Epidermal melanocyte (primary cell): ENCODE results near the gene SSUH2.
"Not testable (repeated sequence)": the region's sequence is repeated elsewhere in the genome, so short reads cannot be mapped to it uniquely, and the experiment has no call there.

Source experiments
- DNase-seq: peaks from one replicate; pipeline ENCODE4 v3.0.0; 2011; ENCODE audit warnings: low spot score; ENCODE audit not compliant: insufficient read length

Gene SSUH2

DNA sequence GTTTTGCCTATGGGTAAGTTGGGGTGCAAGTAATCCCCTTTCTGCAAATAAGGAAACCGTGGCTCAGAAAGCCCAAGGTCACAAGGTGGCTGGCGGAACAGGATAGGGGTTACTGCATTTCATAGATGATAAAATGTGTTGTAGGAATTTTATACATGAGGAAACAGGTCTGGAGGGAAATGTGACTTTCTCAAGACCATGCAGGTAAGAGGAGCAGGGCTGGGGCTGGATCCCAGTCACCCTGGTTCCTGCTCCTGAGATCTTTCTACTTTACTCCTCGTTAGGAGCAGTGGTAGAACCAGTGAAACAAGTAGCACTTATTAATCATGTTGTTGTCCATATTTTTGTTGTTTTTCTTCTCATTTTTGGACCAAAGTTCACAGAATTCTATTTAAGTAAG is 63.2 kb downstream of the SSUH2 start:
- no peak for DNase-seq

DNA sequence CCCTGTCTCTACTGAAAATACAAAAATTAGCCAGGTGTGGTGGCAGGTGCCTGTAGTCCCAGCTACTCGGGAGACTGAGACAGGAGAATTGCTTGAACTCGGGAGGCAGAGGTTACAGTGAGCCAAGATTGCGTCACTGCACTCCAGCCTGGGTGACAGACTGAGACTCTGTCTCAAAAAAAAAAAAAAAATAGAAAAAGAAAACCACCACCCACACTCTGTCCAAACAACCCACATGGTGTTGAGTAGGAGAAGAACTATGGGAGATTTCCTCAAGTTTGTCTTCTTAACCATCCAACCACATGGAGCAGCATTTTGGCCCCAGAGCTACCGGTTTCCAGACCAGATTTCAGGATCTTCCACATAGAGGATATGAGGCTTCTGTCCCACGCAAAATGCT is 64.2 kb downstream of the SSUH2 start:
- DNase-seq: not testable (repeated sequence)

DNA sequence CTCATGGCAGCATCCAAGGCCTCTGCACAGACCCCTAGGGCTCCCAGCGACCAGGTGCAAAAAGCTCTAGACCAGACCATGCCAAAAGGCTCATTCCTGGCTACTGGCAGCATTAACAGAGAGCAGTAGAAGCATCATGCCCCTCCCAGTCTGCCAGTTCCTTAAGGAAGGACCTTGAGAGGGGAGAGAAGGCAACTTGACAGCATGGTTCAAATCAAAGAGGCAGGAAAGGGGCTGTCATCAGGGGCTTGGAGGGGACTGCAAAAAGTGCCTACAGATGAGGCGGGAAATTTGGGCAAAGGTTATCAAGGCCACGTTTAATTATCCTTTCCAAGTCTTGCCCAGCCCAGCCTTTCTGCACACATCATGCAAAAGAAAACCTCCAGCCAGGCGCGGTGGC is 64.7 kb downstream of the SSUH2 start:
- no peak for DNase-seq

DNA sequence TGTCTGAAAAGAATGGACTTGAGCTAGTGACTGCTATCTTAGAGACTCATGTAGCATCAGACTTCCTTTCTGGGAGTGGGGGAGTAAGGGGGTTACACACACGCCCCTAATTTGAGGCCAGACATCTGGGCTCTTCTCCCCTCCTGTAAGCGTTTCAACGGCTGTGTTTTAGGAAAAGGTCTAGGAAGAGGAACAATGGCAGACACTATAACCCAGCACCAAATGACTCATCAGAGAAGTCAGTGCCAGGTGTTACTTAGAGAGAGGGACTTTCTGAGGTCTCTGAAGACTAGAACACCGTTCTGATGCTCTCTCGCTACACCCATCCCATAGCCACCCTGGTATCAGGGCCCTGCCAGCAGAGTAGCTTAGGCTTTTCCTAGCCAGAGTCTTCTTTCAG is 65.5 kb downstream of the SSUH2 start:
- DNase-seq: no peak

DNA sequence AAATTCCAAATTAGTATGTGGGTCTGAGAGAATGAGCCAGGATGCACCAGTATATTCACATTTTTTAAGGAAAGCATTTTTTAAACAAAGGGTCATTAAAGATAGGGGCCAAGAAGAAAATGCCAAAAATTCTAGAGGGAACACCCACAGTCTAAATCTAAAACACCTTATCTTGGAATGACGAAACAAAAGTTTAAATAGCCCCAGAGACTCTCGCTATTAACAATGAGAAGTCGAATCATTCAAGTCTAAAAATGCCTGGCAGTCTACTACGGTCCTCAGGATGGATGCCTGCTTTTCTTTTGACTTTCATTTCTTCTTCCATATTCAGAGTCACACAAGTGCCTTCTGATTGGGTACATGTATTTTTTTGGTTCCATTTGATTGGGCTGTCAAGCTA is 66.3 kb downstream of the SSUH2 start:
- DNase-seq: no peak

DNA sequence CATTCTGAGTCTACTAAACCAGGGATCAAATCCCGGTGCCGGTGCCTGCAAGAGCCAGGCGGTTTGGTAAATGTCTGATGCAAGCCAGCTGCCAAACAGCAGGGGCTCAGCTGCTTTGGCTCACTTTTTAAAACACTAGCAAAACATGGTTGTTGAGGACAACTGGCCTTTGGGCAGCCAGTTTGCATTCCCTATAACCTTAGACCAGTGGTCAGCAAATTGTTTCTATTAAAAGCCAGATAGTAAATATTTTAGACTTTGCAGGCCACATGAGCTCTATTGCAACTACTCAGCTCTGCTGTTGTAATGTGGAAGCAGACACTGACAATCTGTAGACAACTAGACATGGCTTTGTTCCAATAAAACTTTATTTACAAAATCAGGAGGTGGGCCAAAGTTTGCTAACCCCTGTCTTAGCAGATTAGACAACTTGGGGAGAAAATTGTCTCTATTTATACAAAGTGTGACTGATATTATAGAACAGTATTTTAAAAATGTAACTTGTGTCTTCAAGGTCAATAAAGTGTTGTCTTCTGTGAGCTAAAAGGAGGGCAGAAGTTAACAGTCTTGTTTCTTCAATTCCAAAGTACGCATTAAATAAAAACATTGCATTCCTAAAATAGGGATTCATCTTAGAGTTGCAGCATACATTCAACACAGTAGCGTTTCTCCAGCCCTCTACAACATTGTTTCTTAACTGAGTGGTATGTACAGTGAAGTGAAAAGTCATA is 67.6 kb downstream of the SSUH2 start:
- DNase-seq: no peak

DNA sequence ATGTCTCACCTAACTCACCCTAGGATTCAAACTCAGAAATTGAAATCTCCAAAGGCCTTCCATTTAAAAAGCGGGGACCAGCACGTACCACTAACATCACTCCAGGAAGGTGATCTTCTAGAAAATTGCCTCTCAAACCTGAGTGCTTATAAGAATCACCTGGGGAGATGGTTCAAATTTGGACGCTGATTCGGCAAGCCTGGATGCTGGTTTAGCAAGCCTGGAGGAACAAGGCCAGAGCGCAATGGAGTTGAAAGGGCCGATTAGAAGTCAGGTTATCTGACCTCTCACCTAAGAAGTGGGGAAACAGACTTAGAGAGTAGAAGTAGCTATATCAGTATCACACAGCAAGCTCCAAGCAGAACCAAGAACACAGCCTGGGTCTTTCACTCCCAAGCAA is 68.2 kb downstream of the SSUH2 start:
- no peak for DNase-seq

DNA sequence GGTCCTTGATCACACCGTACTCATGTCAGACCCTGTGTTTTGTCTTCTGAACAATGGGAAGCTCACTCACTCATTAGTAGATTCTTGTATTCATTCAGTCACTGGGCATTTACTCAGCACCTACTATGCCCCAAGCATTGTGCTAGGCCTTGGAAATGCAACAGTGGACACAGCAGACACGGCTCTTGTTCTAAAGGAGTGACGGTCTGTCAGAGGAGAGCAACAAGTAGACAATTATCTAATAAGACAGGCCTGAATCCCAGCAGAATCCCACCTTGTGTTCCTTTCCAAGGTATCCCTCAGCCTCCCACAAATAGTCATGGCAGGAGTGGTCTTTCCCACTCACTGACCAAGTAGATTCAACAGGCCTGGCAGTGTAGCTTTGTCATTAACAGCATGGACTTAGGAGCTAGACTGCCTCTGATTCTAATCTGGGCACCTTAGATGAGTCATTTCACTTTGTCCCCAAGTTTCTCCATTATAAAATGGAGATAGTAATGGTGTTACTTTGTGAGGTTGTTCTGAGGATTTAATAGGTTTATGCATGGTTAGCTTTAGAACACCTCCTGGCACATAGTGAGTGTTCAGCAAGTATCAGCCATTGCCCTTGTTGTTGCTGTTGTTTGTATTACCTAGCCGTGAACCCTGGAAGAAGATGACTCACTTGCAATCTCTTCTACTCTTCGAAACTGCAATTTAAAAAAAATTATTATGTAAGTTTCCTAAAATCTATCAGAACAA is 69.1 kb downstream of the SSUH2 start:
- DNase-seq: no peak

DNA sequence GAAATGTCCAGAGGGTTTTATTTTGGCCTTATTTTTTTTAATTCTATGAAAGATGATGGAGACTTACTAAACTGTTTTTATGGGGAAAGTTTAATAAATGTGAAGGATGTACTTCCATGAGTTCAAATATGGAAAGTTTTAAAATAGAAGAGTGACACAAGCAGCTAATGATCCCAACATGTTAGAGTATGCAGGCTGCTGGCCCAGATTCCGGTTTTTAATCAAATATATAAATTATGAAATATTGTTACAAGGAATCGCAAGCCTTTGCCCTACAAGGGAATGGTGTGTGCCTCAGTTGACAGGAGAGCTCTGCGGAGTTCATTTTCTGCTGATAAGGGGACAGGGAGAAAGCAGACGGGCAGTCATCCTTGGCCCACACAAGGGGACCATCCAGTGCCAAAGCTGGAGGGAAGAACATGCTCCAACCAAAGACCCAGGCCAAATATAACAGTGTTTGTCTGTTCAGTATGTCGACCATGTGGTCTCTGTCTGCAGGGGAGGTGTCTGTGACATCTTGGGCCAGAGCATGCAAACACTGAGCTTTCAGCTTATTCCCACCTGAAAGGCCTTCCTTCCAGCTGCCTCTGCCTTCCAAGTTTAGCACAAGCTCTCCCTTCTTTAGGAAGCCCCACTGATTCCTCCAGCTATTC is 69.8 kb downstream of the SSUH2 start:
- DNase-seq: no peak

DNA sequence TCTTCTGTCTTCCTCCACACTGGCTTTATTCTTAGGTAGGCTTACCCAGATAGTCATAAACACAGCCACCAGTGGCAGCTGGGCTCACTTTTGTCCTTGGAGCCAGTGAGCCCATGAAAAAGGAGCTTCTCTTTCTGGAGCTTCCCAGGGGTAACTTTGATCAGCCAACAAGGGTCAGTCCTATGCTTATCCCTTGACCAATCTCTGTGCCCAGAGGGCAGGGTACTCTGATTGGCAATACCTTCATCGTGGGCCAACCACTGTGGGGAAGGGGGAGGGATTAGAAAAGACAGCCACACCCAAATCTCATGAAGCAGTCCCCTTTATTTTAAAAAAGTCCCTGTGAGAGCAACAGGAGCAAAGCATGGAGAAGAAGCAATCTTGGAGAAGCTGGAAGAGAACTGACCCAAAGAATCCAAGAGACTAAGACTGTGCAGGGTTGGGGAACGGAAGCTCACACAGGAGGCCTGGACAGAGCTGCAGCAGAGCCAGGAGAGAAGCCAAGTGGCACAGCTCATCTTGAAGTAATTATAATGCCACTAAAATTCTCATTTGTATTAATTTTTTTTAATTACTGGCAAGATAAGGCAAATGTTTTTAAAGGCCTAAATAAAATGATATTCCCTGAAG is 70.4 kb downstream of the SSUH2 start:
- no peak for DNase-seq

DNA sequence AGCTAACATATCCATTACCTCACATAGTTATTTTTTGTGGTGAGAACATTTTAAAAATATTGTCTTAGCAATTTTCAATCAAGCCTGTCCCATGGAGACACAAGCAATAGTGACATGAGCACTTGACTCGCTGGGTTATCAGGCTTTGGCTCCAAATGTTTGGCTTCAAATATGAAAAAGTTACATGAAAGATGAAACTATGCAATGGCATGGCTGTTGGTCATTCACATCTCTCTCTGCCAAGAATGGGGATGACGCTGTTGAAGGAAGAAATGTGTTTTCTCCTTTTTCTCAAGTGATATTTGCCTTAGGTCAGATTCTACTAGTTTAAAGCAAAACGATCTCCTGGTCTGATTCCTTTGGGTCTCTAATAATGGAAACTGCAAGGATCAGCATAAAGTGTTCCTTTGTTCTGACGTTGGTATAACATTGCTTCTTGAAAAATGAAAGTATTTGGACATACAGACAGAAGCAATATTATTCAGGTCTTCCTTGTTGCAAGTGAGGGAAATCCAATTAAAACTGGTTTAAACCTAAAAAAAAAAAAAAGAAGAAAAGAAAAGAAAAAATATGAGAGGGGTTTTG is 71.2 kb downstream of the SSUH2 start:
- DNase-seq: no peak

DNA sequence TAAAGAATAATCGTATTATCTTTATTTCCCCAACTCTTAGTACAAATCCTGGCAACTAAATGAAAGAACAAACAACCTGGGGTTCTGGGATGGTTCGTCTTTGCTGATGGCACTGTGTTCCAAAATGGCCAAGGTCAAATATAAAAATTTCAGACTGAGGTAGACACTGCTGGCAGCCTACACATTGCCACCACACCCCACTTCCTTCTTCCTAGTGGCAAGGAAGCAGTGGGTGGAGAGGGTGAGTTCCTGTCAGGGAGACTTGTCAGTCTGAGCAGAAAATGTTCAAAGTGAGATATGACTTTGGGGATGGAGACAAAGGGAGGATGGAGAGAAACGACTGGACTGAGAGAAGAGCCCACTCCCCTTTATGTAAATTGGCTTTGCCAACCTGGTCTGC is 73.3 kb downstream of the SSUH2 start:
- DNase-seq: no peak
